GM23338 (cell line): ENCODE results near the gene MKRN1. TPM values are rescaled to one million over a fixed set of nuclear protein-coding genes. Genes with fewer than 3 reads are reported as not detected.
"Not testable (repeated sequence)": the region's sequence is repeated elsewhere in the genome, so short reads cannot be mapped to it uniquely, and the experiment has no call there.

Experiments
- ATAC-seq: fragments of 200-7000 bp; cut with Tn5 transposase; 3 replicates; pipeline ENCODE4 v1.9.1; 2020
- DNase-seq: peaks from one replicate; pipeline ENCODE4 v3.0.0-alpha.2; 2015; ENCODE audit warnings: low spot score
- H2AFZ ChIP-seq: fragments of 200-600 bp; sonication (generic); 2 replicates; pipeline ENCODE4 v1.8.0; 2016; ENCODE audit warnings: antibody characterized with exemption, mild to moderate bottlenecking, moderate library complexity
- H3F3A ChIP-seq: fragments of 200-600 bp; sonication (generic); replicated peaks from 2 replicates; pipeline ENCODE4 v1.8.0; 2017; ENCODE audit warnings: antibody characterized with exemption, mixed run types, low read depth
- H3K27ac ChIP-seq: fragments of 200-600 bp; sonication (generic); 2 replicates; pipeline ENCODE4 v1.6.1; 2016; ENCODE audit warnings: low read depth
- H3K27me3 ChIP-seq: fragments of 200-600 bp; sonication (generic); 2 replicates; pipeline ENCODE4 v1.8.0; 2016; ENCODE audit warnings: mild to moderate bottlenecking, mixed run types, moderate library complexity; ENCODE audit not compliant: insufficient read depth
- H3K36me3 ChIP-seq: fragments of 200-600 bp; sonication (generic); 2 replicates; pipeline ENCODE4 v1.8.0; 2016; ENCODE audit warnings: mild to moderate bottlenecking; ENCODE audit not compliant: insufficient read depth
- H3K4me1 ChIP-seq: fragments of 200-600 bp; sonication (generic); 2 replicates; pipeline ENCODE4 v1.8.0; 2016; ENCODE audit warnings: mild to moderate bottlenecking, moderate library complexity; ENCODE audit not compliant: insufficient read depth
- H3K4me2 ChIP-seq: fragments of 200-600 bp; sonication (generic); 2 replicates; pipeline ENCODE4 v1.7.1; 2017; ENCODE audit warnings: mixed run types
- H3K4me3 ChIP-seq: fragments of 200-600 bp; sonication (generic); 2 replicates; pipeline ENCODE4 v1.6.1; 2016; ENCODE audit warnings: mixed run types
- H3K79me2 ChIP-seq: fragments of 200-600 bp; sonication (generic); replicated peaks from 2 replicates; pipeline ENCODE4 v1.8.0; 2017; ENCODE audit warnings: mild to moderate bottlenecking; ENCODE audit not compliant: insufficient read depth
- H3K9me2 ChIP-seq: fragments of 200-600 bp; sonication (generic); 2 replicates; pipeline ENCODE4 v1.8.0; 2017; ENCODE audit not compliant: insufficient read depth
- H4K20me1 ChIP-seq: fragments of 200-600 bp; sonication (generic); replicated peaks from 2 replicates; pipeline ENCODE4 v1.8.0; 2017; ENCODE audit warnings: mild to moderate bottlenecking; ENCODE audit not compliant: insufficient read depth
- H3K27ac Mint-ChIP-seq: 2 replicates; pipeline ENCODE4 v1.8.0; 2020; ENCODE audit warnings: inconsistent platforms, mild to moderate bottlenecking, moderate library complexity, mixed read lengths
- H3K27me3 Mint-ChIP-seq: 3 replicates; pipeline ENCODE4 v1.8.0; 2022; ENCODE audit warnings: low read depth, mild to moderate bottlenecking, moderate library complexity, mixed read lengths, inconsistent platforms; ENCODE audit not compliant: insufficient read depth, poor library complexity
- H3K36me3 Mint-ChIP-seq: 3 replicates; pipeline ENCODE4 v1.8.0; 2021; ENCODE audit warnings: low read depth, mild to moderate bottlenecking, inconsistent platforms, moderate library complexity, mixed read lengths
- H3K4me1 Mint-ChIP-seq: 3 replicates; pipeline ENCODE4 v1.8.0; 2020; ENCODE audit warnings: mild to moderate bottlenecking, inconsistent platforms, mixed read lengths
- H3K4me3 Mint-ChIP-seq: 3 replicates; pipeline ENCODE4 v1.8.0; 2021; ENCODE audit warnings: moderate library complexity, mild to moderate bottlenecking, inconsistent platforms, mixed read lengths
- H3K9me3 Mint-ChIP-seq: 3 replicates; pipeline ENCODE4 v1.8.0; 2020; ENCODE audit warnings: moderate library complexity, mild to moderate bottlenecking, inconsistent platforms, mixed read lengths
- CTCF ChIP-seq, 2 experiments: fragments of 200-600 bp in 1 of 2; sonication (generic) in 1 of 2; conservative IDR thresholded peaks; 2 replicates each; pipeline versions ENCODE4 v1.5.1 to v1.6.1; 2016 to 2017; ENCODE audit warnings: antibody characterized with exemption in 2 of 2, low read depth in 2 of 2, mild to moderate bottlenecking in 2 of 2, moderate library complexity in 1 of 2
- ETS1 ChIP-seq: IDR thresholded peaks from 2 replicates; pipeline ENCODE4 v1.6.1; 2016; ENCODE audit warnings: antibody characterized with exemption
- EZH2 ChIP-seq: fragments of 200-600 bp; sonication (generic); IDR thresholded peaks from one replicate; pipeline ENCODE4 v1.8.0; 2017; ENCODE audit warnings: antibody characterized with exemption, mild to moderate bottlenecking, low read depth; ENCODE audit not compliant: unreplicated experiment
- POLR2AphosphoS5 ChIP-seq: IDR thresholded peaks from 2 replicates; pipeline ENCODE4 v1.6.1; 2016; ENCODE audit warnings: antibody characterized with exemption, low read depth
- ZNF114 ChIP-seq: fragments of 250-450 bp; sonication (Bioruptor Pico); IDR thresholded peaks from 2 replicates; pipeline ENCODE4 v1.5.0; 2020; ENCODE audit warnings: mild to moderate bottlenecking, moderate library complexity
- ZNF331 ChIP-seq: fragments of 250-450 bp; sonication (Bioruptor Pico); IDR thresholded peaks from 2 replicates; pipeline ENCODE4 v1.5.0; 2020; ENCODE audit warnings: low read depth, mild to moderate bottlenecking, moderate library complexity
- polyA plus RNA-seq: library from polyadenylated mRNA; unstranded; fragments of >200 nt; fragmentation: Nextera tagmentation; extraction: Ambion mirVana; gene quantifications from 2 replicates; pipeline ENCODE4 v1.2.1, GENCODE V29; 2016
- total RNA-seq: library from RNA; depleted of rRNA; stranded (reverse); fragments of >200 nt; shearing (Covaris generic); gene quantifications from 2 replicates; pipeline ENCODE4 v1.2.3, GENCODE V29; 2014

MKRN1 gene
- total and polyA plus RNA-seq, 2 experiments from 2014 or later = 65.0 to 86.8 TPM

GRCh38 chr7:140454657-140455015, 24.7 kb downstream of the MKRN1 start:
- H3K27ac Mint-ChIP-seq = peak overlapping the region; percentile 83
- no peaks in the 10 kb centered on the region for H3K27me3 Mint-ChIP-seq
- Histone ChIP-seq H3F3A (peaks cover 31% of the 10 kb centered on the region), H2AFZ (no peak overlapping the region), H4K20me1 (no peaks in the 10 kb centered on the region; the same call in 1 of the 2 replicates), H3K4me2 (no peak overlapping the region), H3K27me3 (no peaks in the 10 kb centered on the region), H3K4me1 (peaks cover 64% of the 10 kb centered on the region), H3K27ac (peak overlapping the region; percentile 87), H3K36me3 (peaks cover 29% of the 10 kb centered on the region; the same call in 1 of the 2 replicates), H3K9me2 (no peaks in the 10 kb centered on the region), H3K79me2 (peaks cover 51% of the 10 kb centered on the region), H3K4me3 (no peak overlapping the region)
- DNase-seq (no peak), ATAC-seq (no peak)
- H3K4me3 Mint-ChIP-seq = no peak overlapping the region; the same call in 2 of the 3 replicates
- TF ChIP-seq CTCF (conservative IDR thresholded peaks at IDR 0.05; ENCODE audit: low read depth in 2 of 2) = no peak
- TF ChIP-seq ETS1 = no peak
- no peak for TF ChIP-seq EZH2
- no peak for TF ChIP-seq ZNF331 (CRISPR knock-in tag)
- TF ChIP-seq ZNF114 (CRISPR knock-in tag) = no peak
- no peak for TF ChIP-seq POLR2AphosphoS5
- H3K4me1 Mint-ChIP-seq = peaks cover 84% of the 10 kb centered on the region
- no peaks in the 10 kb centered on the region for H3K9me3 Mint-ChIP-seq
- peaks cover 69% of the 10 kb centered on the region for H3K36me3 Mint-ChIP-seq

- H3K4me2 ChIP-seq, H2AFZ ChIP-seq, ATAC-seq, H3K9me2 ChIP-seq, DNase-seq, H4K20me1 ChIP-seq, H3K27me3 Mint-ChIP-seq, H3K4me3 Mint-ChIP-seq, H3K9me3 Mint-ChIP-seq, H3K27me3 ChIP-seq, H3K4me3 ChIP-seq: not testable (repeated sequence)
- peaks cover 48% of the 10 kb centered on the region for H3K79me2 ChIP-seq
- Mint-ChIP-seq H3K4me1 (peaks cover 84% of the 10 kb centered on the region), H3K27ac (peak overlapping the region; percentile 83), H3K36me3 (peaks cover 63% of the 10 kb centered on the region)
- H3F3A ChIP-seq = peaks cover 35% of the 10 kb centered on the region
- H3K4me1 ChIP-seq = peaks cover 68% of the 10 kb centered on the region
- peak overlapping the region; percentile 52; the same call in 1 of the 2 replicates for H3K27ac ChIP-seq
- H3K36me3 ChIP-seq = peaks cover 25% of the 10 kb centered on the region; the same call in 1 of the 2 replicates
These were observed 25.3 kb downstream of the MKRN1 start for GRCh38 chr7:140453785-140454656.
